RWPE1 (cell line): ENCODE results near the gene DAPK2.

Source experiments
- CTCF ChIA-PET: fragments of 350-600 bp; sonication (Branson Sonifier 250); formaldehyde crosslinking; extraction: SDS; loops from one replicate; lab custom pipeline; 2021; lab: Yijun Ruan, JAX
- POLR2A ChIA-PET: fragments of 400-600 bp; formaldehyde crosslinking; extraction: SDS; loops from one replicate; lab custom pipeline; 2020; ENCODE audit warnings: antibody characterized with exemption; ENCODE audit not compliant: low non-redundant PET; lab: Yijun Ruan, JAX
- DNase-seq: peaks from one replicate; pipeline ENCODE4 v3.0.0; 2012; ENCODE audit warnings: low spot score
- H3K27ac ChIP-seq: fragments of 450-650 bp; 2 replicates; pipeline ENCODE4 v1.5.1; 2017
- TF ChIP-seq, protein P1 (sequence below): fragments of 450-650 bp; conservative IDR thresholded peaks from 2 replicates; pipeline ENCODE4 v1.5.1; 2017; ENCODE audit warnings: low read depth, mild to moderate bottlenecking

Gene DAPK2

DNA sequence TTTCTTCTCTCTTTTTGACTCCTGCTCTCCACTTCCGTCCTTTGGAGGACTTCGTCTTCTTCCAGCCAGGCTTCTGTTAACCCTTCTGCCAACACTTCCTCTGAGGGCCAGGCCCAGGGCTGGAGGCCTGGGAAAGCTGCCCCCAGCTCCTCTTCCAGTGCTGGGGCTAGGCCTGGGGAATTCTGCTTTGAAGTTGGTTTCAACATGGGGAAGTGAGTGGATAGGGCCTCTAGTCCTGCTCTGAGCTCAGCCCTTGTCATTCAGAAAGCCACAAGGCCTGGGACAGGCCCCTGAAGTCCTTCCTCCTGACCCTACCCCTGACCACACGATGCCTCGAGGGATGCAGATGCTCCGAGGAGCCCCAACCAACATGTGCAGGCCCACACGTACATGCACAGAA, 158.7 kb downstream of the DAPK2 start:
- no peak for DNase-seq
- no peak overlapping the region for H3K27ac ChIP-seq
- TF ChIP-seq, protein P1, sequence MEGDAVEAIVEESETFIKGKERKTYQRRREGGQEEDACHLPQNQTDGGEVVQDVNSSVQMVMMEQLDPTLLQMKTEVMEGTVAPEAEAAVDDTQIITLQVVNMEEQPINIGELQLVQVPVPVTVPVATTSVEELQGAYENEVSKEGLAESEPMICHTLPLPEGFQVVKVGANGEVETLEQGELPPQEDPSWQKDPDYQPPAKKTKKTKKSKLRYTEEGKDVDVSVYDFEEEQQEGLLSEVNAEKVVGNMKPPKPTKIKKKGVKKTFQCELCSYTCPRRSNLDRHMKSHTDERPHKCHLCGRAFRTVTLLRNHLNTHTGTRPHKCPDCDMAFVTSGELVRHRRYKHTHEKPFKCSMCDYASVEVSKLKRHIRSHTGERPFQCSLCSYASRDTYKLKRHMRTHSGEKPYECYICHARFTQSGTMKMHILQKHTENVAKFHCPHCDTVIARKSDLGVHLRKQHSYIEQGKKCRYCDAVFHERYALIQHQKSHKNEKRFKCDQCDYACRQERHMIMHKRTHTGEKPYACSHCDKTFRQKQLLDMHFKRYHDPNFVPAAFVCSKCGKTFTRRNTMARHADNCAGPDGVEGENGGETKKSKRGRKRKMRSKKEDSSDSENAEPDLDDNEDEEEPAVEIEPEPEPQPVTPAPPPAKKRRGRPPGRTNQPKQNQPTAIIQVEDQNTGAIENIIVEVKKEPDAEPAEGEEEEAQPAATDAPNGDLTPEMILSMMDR: no peak
- ChIA-PET CTCF (interaction anchor here (0.7 kb wide), 1 partner anchor 155 kb away, joined by 3 read pairs; no protein-coding TSS in a partner anchor), POLR2A (no interaction called here)

DNA sequence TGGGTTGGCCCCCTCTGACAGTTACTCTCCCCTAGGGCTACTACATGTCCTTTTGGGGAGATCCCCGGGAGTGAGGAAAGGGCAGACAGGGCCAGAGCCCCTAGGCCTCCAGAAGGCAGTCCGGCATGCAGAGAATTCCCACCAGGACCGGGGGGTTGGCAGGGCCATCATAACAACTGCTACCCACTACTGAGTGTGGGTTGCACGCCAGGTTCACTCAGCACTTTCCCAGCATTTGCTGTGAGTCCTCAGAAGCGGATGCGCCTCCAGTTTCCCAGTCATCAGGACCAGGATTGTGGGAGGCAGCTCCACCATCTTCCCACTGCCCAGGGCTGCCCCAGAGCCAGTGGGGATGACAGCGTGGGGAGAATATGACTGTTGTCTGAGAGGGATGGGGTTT, 161.3 kb downstream of the DAPK2 start:
- TF ChIP-seq, protein P1: no peak
- no peak for DNase-seq
- no peak overlapping the region for H3K27ac ChIP-seq
- ChIA-PET CTCF (interaction anchor here (0.6 kb wide), 1 partner anchor 161 kb away, joined by 4 read pairs; the partner anchor contains the start of gene DAPK2), POLR2A (no interaction called here)

DNA sequence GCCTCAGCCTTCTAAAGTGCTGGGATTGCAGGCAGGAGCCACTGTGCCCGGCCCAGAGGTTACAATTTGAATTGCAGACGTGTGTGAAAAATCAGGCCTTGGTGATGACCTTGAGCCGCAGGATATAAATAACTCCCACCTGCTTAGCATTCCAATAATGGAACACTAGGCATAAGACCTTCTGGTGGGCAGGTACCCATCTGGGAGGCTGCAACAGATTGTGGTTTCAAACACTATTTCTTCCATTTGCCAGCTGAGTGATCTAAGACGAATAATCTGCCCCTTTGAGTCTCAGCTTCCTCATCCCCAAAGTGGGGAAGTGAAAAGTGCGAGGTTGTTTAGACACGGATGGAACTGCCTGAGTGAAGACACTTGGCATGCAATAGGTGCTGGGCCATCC, 164.9 kb downstream of the DAPK2 start:
- H3K27ac ChIP-seq: no peak overlapping the region
- POLR2A ChIA-PET: no interaction called here
- CTCF ChIA-PET: interaction anchor here (0.6 kb wide), 1 partner anchor 800 kb away, joined by 3 read pairs; no protein-coding TSS in a partner anchor
- no peak for DNase-seq
- TF ChIP-seq, protein P1: no peak

DNA sequence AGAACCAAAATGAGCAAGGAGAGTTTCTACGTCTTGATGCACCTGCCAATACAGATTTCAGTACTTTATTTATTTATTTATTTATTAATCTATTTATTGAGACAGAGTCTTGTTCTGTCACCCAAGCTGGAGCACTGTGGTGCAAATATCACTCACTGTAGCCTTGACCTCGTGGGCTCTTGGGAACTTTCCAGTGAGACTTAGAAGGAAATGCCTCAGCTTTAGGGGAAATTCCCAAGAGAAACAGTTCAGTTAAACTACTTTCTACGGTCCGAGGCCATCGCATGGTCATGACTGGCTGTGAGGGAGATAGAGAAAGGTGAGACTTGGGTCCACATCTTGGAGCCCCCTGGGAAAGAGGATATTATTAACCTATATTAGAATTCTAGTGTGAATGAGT, 165.5 kb downstream of the DAPK2 start:
- no peak overlapping the region for H3K27ac ChIP-seq
- ChIA-PET POLR2A (interaction anchor here (0.6 kb wide), 1 partner anchor 301 kb away, joined by 3 read pairs; no protein-coding TSS in a partner anchor), CTCF (interaction anchor here (0.6 kb wide), 1 partner anchor 138 kb away, joined by 4 read pairs; no protein-coding TSS in a partner anchor)
- TF ChIP-seq, protein P1: no peak
- no peak for DNase-seq

DNA sequence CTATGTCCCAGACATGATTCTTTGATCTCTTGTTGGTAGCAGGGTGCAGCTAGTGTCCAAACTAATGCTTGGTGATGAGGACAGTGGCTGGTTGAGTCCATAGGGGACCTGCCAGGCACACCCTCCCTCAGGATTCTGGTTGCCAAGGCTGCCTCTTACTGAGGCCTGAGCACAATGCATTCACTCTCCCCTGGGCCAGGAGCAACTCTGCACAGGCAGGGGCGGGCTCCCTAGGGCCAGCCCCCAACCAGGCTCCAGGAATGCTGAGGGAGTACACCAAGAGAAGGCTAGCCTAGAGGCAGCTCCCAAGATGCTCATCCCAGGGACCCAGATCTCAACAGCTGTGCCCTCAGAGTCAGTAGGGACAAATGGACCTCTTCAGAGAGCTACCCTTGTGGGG, 166.3 kb downstream of the DAPK2 start:
- H3K27ac ChIP-seq: no peak overlapping the region
- CTCF ChIA-PET: interaction anchor here (0.6 kb wide), 1 partner anchor 139 kb away, joined by 4 read pairs; no protein-coding TSS in a partner anchor
- no peak for DNase-seq
- POLR2A ChIA-PET: no interaction called here
- TF ChIP-seq, protein P1: no peak

DNA sequence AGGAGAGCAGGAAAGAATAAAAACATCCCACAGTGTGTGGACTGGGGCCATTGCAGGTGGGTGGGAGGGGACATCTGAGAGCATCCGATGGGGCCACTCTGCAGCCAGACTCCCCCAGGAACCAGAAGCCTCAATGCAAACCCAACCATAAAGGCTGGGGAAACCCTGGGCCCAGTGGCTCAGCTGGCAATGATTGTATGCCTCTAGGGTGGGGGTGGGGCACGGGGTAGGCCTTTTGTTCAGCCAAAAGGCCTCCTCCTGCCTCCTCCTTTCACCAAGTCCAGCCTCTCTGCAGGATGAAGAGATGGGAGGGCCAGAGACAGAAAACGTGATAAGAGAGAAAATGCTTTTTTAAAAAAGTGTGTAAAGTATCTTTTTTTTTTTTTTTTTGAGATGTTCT, 167.1 kb downstream of the DAPK2 start:
- ChIA-PET POLR2A (no interaction called here), CTCF (interaction anchor here (0.5 kb wide), 1 partner anchor 12 kb away, joined by 3 read pairs; no protein-coding TSS in a partner anchor)

More for the DNA sequence above, 167.1 kb downstream of the DAPK2 start:
- no peak for DNase-seq
- no peak overlapping the region for H3K27ac ChIP-seq
- TF ChIP-seq, protein P1: no peak
